MM.1S (cell line): ENCODE data around the gene TSPAN7.

Source experiments
- DNase-seq: peaks from one replicate; pipeline ENCODE4 v3.0.0-alpha.2; 2015
- H2AFZ ChIP-seq: fragments of 300-600 bp; sonication (generic); 2 replicates; pipeline ENCODE4 v1.6.0; 2016; ENCODE audit warnings: antibody characterized with exemption, low read length
- H3F3A ChIP-seq: fragments of 300-600 bp; sonication (generic); 2 replicates; pipeline ENCODE4 v1.6.1; 2016; ENCODE audit warnings: mild to moderate bottlenecking, antibody characterized with exemption, low read length, moderate library complexity, mixed read lengths; ENCODE audit not compliant: insufficient read depth
- H3K27ac ChIP-seq: fragments of 300-600 bp; sonication (generic); 2 replicates; pipeline ENCODE4 v1.5.1; 2016; ENCODE audit warnings: mild to moderate bottlenecking, low read length
- H3K27me3 ChIP-seq: fragments of 300-600 bp; sonication (generic); replicated peaks from 2 replicates; pipeline ENCODE4 v1.6.0; 2016; ENCODE audit warnings: low read length; ENCODE audit not compliant: insufficient read depth
- H3K36me3 ChIP-seq: fragments of 300-600 bp; sonication (generic); replicated peaks from 2 replicates; pipeline ENCODE4 v1.6.1; 2016; ENCODE audit warnings: mild to moderate bottlenecking, low read length, mixed read lengths; ENCODE audit not compliant: insufficient read depth
- H3K4me1 ChIP-seq: fragments of 300-600 bp; sonication (generic); 2 replicates; pipeline ENCODE4 v1.6.1; 2016; ENCODE audit warnings: low read length, mixed read lengths
- H3K4me2 ChIP-seq: fragments of 300-600 bp; sonication (generic); 2 replicates; pipeline ENCODE4 v1.6.0; 2016; ENCODE audit warnings: low read depth, low read length
- H3K4me3 ChIP-seq: fragments of 300-600 bp; sonication (generic); 2 replicates; pipeline ENCODE4 v1.5.1; 2016; ENCODE audit warnings: low read length, mixed read lengths
- H3K79me2 ChIP-seq: fragments of 300-600 bp; sonication (generic); 2 replicates; pipeline ENCODE4 v1.6.1; 2016; ENCODE audit warnings: mixed run types, low read length, mixed read lengths
- H3K9ac ChIP-seq: fragments of 300-600 bp; sonication (generic); 2 replicates; pipeline ENCODE4 v1.6.1; 2016; ENCODE audit warnings: low read length, mixed read lengths
- H3K9me2 ChIP-seq: fragments of 300-600 bp; sonication (generic); replicated peaks from 2 replicates; pipeline ENCODE4 v1.6.1; 2016; ENCODE audit warnings: mild to moderate bottlenecking, low read length, mixed read lengths; ENCODE audit not compliant: insufficient read depth
- H3K9me3 ChIP-seq: fragments of 300-600 bp; sonication (generic); replicated peaks from 2 replicates; pipeline ENCODE4 v1.6.1; 2016; ENCODE audit warnings: mild to moderate bottlenecking, low read length, mixed read lengths; ENCODE audit not compliant: insufficient read depth
- H4K20me1 ChIP-seq: fragments of 300-600 bp; sonication (generic); 2 replicates; pipeline ENCODE4 v1.6.1; 2016; ENCODE audit warnings: mild to moderate bottlenecking, low read length, moderate library complexity, mixed read lengths; ENCODE audit not compliant: insufficient read depth
- CTCF ChIP-seq: fragments of 300-600 bp; sonication (generic); IDR thresholded peaks from 2 replicates; pipeline ENCODE4 v1.5.1; 2016; ENCODE audit warnings: antibody characterized with exemption, low read length, mixed read lengths
- EZH2 ChIP-seq: fragments of 300-600 bp; sonication (generic); optimal IDR thresholded peaks from 2 replicates; pipeline ENCODE3; 2017; ENCODE audit warnings: low read depth, mild to moderate bottlenecking, antibody characterized with exemption, low read length, mixed read lengths
- EZH2phosphoT487 ChIP-seq: fragments of 300-600 bp; sonication (generic); IDR thresholded peaks from 2 replicates; pipeline ENCODE4 v1.6.1; 2018; ENCODE audit warnings: antibody characterized with exemption, low read length

TSPAN7 gene

GRCh38 chrX:38538134-38538533 is 23.2 kb upstream of the TSPAN7 start:
- Histone ChIP-seq H3K27me3 (no peaks in the 10 kb centered on the region), H3K4me1 (no peaks in the 10 kb centered on the region), H3K27ac (no peak overlapping the region), H3F3A (no peaks in the 10 kb centered on the region), H2AFZ (no peak overlapping the region), H3K9ac (no peak overlapping the region), H3K4me3 (no peak overlapping the region), H3K36me3 (no peaks in the 10 kb centered on the region), H3K79me2 (no peaks in the 10 kb centered on the region), H3K4me2 (no peak overlapping the region), H3K9me3 (no peaks in the 10 kb centered on the region), H3K9me2 (no peaks in the 10 kb centered on the region), H4K20me1 (no peaks in the 10 kb centered on the region)
- TF ChIP-seq CTCF (no peak), EZH2phosphoT487 (no peak), EZH2 (no peak)
- no peak for DNase-seq

- H3K4me3 ChIP-seq, result no peak overlapping the region
- H3K27me3 ChIP-seq, result no peaks in the 10 kb centered on the region
- H4K20me1 ChIP-seq, result no peaks in the 10 kb centered on the region
- H3K9ac ChIP-seq, result no peak overlapping the region
- no peaks in the 10 kb centered on the region for H3K9me3 ChIP-seq
- no peaks in the 10 kb centered on the region for H3F3A ChIP-seq
- no peaks in the 10 kb centered on the region for H3K4me1 ChIP-seq
- H3K9me2 ChIP-seq, result no peaks in the 10 kb centered on the region
- no peak overlapping the region for H3K27ac ChIP-seq
- no peaks in the 10 kb centered on the region for H3K36me3 ChIP-seq
- DNase-seq, result no peak
- TF ChIP-seq CTCF, result no peak
- no peak for TF ChIP-seq EZH2phosphoT487
- no peak for TF ChIP-seq EZH2
- H2AFZ ChIP-seq, result no peak overlapping the region
- H3K4me2 ChIP-seq, result no peak overlapping the region
- no peaks in the 10 kb centered on the region for H3K79me2 ChIP-seq
Measured at GRCh38 chrX:38539748-38540147, 21.6 kb upstream of the TSPAN7 start.

GRCh38 chrX:38548508-38548907 is 12.8 kb upstream of the TSPAN7 start:
- no peaks in the 10 kb centered on the region for H3K4me1 ChIP-seq
- H3K4me3 ChIP-seq, result no peak overlapping the region
- no peak overlapping the region for H3K4me2 ChIP-seq
- no peak overlapping the region for H3K9ac ChIP-seq
- H3F3A ChIP-seq, result no peaks in the 10 kb centered on the region
- H2AFZ ChIP-seq, result no peak overlapping the region
- H3K36me3 ChIP-seq, result no peaks in the 10 kb centered on the region
- no peaks in the 10 kb centered on the region for H3K9me2 ChIP-seq
- H3K79me2 ChIP-seq, result no peaks in the 10 kb centered on the region
- H3K9me3 ChIP-seq, result no peaks in the 10 kb centered on the region
- no peaks in the 10 kb centered on the region for H4K20me1 ChIP-seq
- TF ChIP-seq CTCF (no peak), EZH2phosphoT487 (no peak), EZH2 (no peak)
- H3K27ac ChIP-seq, result no peak overlapping the region
- DNase-seq, result no peak
- no peaks in the 10 kb centered on the region for H3K27me3 ChIP-seq
